Glomerular endothelial cell (primary cell): ENCODE results near the gene HK1. TPM values are rescaled to one million over a fixed set of nuclear protein-coding genes. Genes with fewer than 3 reads are reported as not detected.

Experiments
- DNase-seq: peaks from one replicate; pipeline ENCODE4 v3.0.0-alpha.2; 2011; ENCODE audit warnings: low read depth, low spot score; ENCODE audit errors: extremely low read depth
- total RNA-seq: library from RNA; depleted of rRNA; stranded (reverse); fragments of >200 nt; gene quantifications from 2 replicates; pipeline ENCODE4 v1.2.3, GENCODE V29; 2015

The HK1 gene
- total RNA-seq, 1 donor from 2014 or later, result 125 TPM

DNA sequence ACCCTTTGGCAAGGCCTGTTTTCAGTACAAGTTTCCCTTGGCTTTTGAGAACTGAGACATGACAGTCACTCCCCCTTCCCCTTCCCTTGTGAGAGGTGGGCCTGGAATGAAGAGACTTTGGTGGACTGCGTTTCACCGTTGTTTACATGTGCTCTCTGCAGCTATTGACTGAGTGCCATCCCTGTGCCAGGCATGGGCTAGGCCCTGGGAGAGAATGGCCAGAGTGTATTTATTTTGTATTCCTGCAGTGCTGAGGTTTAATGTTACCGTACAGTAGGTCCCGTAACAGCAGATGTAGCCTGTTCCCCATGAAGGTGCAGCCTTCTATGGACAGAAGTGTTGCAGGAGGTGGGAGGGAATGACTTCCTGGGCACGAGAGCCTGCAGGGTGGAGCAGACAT lies 88.4 kb downstream of the HK1 start:
- no peak for DNase-seq

DNA sequence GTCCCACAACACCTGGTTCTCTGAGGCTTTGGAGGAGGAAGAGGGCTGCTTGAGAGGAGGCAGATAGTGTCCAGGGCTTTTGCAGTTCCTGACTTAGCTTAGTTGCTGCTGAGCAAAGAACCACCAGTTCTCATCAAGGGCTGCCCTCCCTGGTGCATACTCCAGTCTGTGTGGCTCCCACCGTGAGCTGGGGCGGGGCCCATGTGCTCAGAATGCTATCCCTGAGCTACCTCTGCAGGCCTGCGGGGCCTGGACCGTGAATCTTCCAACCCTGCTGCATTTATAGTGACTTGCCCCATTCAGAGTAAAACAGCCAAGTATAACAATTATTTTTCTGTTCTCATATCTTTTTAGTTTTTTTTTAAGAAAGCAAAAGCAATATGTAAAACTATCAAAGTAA lies 89.2 kb downstream of the HK1 start:
- DNase-seq, result no peak

GRCh38 chr10:69372126-69372980 lies 94.1 kb downstream of the HK1 start:
- no peak for DNase-seq

DNA sequence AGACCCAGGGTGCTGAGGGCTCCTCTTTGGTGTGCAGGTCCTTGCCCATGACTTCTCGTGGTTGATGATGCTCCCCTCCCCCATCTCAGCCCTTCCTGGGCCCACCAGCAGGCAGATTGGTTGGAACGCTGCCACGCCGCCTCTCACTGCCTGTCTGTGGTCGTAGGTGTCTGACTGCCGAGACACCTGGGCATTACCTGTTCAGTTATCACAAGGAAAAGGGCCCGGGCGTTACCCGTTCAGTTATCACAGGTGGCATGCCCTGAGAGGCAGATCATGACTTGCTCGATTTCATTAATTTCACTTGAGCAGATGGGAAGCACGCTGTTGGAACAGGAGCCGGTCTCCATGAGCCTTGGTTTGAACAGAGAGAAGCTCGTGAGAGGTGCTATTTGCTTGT lies 95.9 kb downstream of the HK1 start:
- DNase-seq, result no peak

GRCh38 chr10:69374931-69375306 lies 96.6 kb downstream of the HK1 start:
- no peak for DNase-seq

- no peak for DNase-seq
Measured at GRCh38 chr10:69375307-69376151, 97.2 kb downstream of the HK1 start.

DNA sequence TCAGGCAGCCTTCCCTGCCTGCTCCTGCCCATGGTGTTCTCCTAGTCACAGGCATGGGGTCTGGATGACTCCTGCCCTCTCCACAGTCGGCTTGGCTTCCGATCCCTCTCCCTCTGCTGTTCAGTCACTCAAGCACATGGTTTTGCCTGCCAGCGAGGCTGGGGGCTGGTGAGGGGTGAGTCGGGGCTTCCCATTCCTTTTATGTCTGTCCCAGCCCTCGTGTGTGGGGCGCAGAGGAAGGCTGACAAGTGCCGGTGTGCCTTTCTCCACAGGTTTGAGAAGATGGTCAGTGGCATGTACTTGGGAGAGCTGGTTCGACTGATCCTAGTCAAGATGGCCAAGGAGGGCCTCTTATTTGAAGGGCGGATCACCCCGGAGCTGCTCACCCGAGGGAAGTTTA lies 98.4 kb downstream of the HK1 start:
- no peak for DNase-seq

DNA sequence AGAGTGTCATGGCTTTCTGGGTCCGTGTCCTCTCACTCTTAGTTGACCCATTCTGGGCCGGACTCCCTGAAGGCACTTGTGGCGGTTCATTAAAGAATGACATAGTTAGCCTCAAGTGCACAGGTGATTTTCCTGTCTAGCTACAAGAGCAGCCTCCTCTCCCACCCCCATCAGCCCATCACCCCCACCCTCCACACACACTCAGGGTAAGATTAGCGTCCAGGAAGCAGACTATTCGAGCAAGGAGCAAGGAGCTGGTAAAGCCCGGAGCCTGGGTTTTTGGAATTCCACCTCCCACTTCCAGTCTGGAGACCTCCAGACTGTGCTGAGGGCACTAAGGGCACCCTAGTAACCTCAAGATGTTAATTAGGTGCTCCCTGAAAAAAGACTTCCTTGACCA lies 98.9 kb downstream of the HK1 start:
- DNase-seq, result no peak

GRCh38 chr10:69377933-69378332 lies 99.6 kb downstream of the HK1 start:
- peak; percentile 97 for DNase-seq

DNA sequence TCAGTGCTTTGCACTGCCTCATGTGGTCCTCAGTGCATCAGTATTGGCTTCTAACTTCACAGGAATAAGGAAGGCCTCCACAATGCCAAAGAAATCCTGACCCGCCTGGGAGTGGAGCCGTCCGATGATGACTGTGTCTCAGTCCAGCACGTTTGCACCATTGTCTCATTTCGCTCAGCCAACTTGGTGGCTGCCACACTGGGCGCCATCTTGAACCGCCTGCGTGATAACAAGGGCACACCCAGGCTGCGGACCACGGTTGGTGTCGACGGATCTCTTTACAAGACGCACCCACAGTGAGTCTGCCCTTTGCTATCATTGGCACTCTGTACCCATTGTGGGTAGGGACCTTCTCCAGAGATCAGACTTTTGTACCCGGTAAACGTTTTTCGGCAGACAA lies 101.5 kb downstream of the HK1 start:
- DNase-seq, result no peak

- DNase-seq, result no peak
Measured at GRCh38 chr10:69382382-69383117, 104.3 kb downstream of the HK1 start.

DNA sequence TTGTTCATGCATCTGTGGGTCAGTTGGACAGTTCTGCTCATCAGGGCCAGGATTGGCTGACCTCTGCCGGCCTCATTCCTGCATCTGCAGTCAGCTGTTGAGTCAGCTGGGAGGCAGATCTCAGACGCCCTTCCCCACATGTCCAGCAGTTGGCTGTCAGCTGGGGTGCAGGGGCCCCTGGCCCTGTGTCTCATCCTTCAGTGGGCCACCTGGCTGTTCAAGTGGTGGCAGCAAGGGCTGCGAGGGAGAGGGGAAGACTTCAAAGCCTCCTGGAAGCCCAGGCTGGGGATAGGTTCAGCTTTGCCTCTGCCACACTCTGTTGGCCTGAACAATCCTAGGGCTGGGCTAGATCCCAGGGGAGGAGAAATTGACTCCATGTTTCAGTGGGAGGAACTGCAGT lies 105.3 kb downstream of the HK1 start:
- DNase-seq, result no peak

DNA sequence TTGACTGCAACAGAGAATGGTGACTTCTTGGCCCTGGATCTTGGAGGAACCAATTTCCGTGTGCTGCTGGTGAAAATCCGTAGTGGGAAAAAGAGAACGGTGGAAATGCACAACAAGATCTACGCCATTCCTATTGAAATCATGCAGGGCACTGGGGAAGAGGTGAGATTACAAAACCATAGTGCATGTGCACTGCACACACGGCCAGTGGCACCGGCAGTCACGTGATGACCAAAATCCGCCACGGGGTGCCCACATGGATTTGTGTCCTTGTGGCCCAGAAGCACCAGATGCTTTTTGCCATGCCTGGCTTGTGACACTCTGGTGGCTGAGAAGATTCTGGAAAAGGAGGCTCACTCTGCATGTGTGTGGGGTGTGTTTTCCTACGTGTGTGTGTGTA lies 106.0 kb downstream of the HK1 start:
- no peak for DNase-seq

GRCh38 chr10:69385454-69386350 lies 107.4 kb downstream of the HK1 start:
- no peak for DNase-seq

- DNase-seq, result no peak
Measured at GRCh38 chr10:69387500-69387899, 109.2 kb downstream of the HK1 start.

DNA sequence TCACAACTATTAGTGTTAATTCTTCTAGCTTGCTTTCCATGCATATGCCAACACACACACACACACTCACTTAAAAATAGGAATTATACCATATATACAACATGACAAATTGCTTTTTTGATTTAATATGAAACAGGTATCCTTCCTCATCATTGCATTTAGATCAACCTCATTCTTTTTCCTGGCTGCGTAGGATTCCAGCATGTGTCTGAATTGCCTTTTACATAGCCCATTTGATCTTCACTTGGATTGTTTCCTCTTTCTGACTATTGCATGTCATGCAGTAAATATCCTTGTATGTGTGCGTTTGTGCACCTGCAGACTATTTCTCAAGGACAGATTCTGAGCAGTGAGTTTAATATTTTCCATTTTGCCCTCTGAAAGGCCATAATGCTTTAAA lies 110.2 kb downstream of the HK1 start:
- no peak for DNase-seq

- no peak for DNase-seq
Measured at GRCh38 chr10:69389827-69390490, 111.7 kb downstream of the HK1 start.

DNA sequence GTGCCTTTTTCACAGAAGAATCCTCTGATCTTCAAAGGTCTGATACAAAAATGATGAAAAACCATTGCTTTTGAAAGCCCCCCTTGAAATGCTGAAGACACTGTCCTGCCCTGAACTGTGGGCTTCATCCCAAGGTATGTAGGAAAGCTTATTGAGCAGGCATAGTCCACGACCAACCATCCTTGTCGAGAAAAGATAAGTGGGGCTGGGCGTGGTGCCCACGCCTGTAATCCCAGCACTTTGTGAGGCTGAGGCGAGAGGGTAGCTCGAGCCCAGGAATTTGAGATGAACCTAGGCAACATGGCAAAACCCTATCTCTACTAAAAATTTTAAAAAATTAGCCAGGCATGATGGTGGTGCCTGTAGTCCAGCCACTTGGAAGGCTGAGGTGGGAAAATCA lies 112.9 kb downstream of the HK1 start:
- no peak for DNase-seq

DNA sequence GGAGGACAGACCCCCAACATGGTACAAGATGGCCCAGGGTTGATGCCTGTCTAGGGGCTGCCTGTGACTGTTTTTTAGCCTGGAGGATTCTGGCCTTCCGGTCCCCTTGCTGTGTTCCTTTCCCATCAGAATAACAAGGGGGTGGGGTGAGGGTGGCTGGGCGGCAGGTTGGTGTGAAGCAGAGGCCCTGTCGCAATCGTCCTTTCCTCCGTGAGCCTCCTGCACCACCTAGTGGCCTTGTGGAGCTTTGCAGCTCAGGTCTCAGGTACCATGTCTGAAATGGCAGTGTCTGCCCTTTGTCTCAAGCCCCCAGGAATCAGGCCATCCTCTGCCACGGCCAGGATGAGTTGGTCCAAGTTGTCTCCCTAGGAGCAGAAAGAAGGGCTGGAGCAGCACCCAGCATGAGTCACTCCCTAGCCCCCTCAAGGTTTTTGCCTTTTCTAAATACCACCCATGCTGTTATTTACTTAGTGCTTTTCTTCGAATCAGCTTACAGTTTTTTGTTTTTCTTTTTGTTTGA lies 114.2 kb downstream of the HK1 start:
- DNase-seq, result no peak

- no peak for DNase-seq
Measured at GRCh38 chr10:69394020-69394419, 115.7 kb downstream of the HK1 start.
